ENCODE data around the gene THPO.

Gene THPO

DNA sequence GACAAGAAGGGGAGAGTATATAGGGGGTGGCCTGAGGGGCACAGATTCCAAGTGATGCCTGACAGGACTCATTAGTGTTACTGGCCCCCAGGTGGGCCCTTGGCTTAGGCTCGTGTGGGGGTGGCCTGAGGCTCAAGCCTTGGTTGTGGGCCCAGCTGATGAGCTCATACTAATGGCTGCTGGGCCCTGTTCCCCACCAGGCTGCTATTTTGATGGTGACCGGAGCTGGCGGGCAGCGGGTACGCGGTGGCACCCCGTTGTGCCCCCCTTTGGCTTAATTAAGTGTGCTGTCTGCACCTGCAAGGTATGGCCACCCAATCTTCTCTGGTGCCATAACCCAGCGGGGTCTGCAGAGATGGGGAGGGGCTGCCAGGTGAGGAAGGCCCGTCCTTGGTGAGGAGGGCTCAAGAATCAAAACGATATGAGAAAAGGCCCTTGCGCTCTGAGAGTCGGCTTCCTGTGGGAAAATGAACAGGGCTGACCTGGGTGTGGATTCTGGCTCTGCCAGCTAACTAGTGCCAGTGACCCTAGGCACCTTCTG lies 9.2 kb upstream of the THPO start:
- H3K27ac Mint-ChIP-seq: no peak overlapping the region
- TF ChIP-seq, protein P1, sequence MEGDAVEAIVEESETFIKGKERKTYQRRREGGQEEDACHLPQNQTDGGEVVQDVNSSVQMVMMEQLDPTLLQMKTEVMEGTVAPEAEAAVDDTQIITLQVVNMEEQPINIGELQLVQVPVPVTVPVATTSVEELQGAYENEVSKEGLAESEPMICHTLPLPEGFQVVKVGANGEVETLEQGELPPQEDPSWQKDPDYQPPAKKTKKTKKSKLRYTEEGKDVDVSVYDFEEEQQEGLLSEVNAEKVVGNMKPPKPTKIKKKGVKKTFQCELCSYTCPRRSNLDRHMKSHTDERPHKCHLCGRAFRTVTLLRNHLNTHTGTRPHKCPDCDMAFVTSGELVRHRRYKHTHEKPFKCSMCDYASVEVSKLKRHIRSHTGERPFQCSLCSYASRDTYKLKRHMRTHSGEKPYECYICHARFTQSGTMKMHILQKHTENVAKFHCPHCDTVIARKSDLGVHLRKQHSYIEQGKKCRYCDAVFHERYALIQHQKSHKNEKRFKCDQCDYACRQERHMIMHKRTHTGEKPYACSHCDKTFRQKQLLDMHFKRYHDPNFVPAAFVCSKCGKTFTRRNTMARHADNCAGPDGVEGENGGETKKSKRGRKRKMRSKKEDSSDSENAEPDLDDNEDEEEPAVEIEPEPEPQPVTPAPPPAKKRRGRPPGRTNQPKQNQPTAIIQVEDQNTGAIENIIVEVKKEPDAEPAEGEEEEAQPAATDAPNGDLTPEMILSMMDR (IDR thresholded peaks at IDR 0.05; ENCODE audit: unreplicated experiment in 3 of 3): no peak
- no peaks in the 10 kb centered on the region for H3K9me3 Mint-ChIP-seq
- no peak overlapping the region for H3K4me3 Mint-ChIP-seq
- no peaks in the 10 kb centered on the region for H3K36me3 Mint-ChIP-seq (ENCODE audit: low read depth)
- no peaks in the 10 kb centered on the region for H3K4me1 Mint-ChIP-seq
- peaks cover 16% of the 10 kb centered on the region for H3K27me3 Mint-ChIP-seq (ENCODE audit: low read depth)

DNA sequence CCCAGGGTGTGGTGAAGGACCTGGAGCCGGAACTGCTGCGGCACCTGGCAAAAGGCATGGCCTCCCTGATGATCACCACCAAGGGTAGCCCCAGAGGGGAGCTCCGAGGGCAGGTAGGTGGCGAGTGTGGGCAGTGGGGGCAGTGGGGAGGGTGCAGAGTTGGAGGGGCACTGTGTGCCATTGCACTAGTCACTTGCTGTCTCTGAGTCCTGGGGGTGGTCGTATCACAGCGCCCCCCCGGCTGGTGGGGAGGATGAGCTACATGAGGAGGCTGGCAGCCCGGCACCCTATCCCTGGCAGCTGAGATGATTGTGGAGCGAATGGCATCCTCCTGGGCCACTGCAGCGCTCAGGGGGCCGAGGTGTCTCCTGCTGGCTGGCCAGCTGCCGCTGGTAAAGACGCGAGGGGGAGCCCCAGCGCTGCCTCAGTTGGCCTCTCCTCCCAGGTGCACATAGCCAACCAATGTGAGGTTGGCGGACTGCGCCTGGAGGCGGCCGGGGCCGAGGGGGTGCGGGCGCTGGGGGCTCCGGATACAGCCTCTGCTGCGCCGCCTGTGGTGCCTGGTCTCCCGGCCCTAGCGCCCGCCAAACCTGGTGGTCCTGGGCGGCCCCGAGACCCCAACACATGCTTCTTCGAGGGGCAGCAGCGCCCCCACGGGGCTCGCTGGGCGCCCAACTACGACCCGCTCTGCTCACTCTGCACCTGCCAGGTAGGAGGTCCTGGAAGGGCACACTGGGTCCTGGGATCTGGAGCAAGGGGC lies 8.2 kb upstream of the THPO start:
- Mint-ChIP-seq H3K4me1 (no peaks in the 10 kb centered on the region), H3K27ac (no peak overlapping the region), H3K27me3 (ENCODE audit: low read depth) (peaks cover 24% of the 10 kb centered on the region), H3K36me3 (ENCODE audit: low read depth) (no peaks in the 10 kb centered on the region), H3K9me3 (no peaks in the 10 kb centered on the region), H3K4me3 (no peak overlapping the region)
- TF ChIP-seq, protein P1 (IDR thresholded peaks at IDR 0.05; ENCODE audit: unreplicated experiment in 3 of 3): no peak

DNA sequence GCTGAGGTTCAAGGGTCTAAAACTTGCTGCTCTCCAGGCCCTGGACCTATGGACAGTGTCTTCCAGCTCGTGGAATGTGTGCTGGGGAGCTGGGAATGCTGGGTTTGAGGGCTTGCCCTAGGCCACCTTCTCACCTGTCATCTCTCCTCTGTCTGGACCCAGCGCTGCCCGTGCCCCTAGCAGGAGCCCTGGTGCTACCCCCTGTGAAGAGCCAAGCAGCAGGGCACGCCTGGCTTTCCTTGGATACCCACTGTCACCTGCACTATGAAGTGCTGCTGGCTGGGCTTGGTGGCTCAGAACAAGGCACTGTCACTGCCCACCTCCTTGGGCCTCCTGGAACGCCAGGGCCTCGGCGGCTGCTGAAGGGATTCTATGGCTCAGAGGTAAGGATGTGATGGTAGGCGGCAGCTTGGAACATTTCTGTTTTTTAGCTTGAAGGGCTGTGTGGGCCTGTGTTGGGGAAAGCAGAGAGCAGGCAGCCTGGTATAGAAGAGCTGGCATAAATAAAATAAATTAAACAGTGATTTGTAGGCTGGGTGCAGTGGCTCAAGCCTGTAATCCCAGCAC lies 6.9 kb upstream of the THPO start:
- no peak overlapping the region for H3K4me3 Mint-ChIP-seq
- TF ChIP-seq, protein P1 (IDR thresholded peaks at IDR 0.05; ENCODE audit: unreplicated experiment in 3 of 3): no peak
- no peaks in the 10 kb centered on the region for H3K9me3 Mint-ChIP-seq
- peaks cover 27% of the 10 kb centered on the region for H3K27me3 Mint-ChIP-seq (ENCODE audit: low read depth)
- H3K27ac Mint-ChIP-seq: no peak overlapping the region
- H3K4me1 Mint-ChIP-seq: peaks cover 4% of the 10 kb centered on the region
- no peaks in the 10 kb centered on the region for H3K36me3 Mint-ChIP-seq (ENCODE audit: low read depth)

DNA sequence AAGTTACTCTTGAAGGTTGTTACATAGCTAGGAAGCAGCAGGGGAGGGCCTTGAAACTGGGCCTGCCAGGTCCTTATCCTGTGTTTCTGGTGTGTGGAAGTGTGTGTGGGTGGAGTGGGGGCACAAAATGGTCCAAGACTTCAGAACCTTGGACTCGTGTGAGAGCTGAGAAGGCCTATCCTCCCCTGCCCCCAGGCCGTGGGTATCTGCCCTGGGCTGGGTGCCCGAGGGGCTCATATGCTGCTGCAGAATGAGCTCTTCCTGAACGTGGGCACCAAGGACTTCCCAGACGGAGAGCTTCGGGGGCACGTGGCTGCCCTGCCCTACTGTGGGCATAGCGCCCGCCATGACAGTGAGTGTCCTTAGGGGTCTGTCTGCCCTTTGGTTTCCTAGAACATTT lies 6.3 kb upstream of the THPO start:
- TF ChIP-seq, protein P1 (IDR thresholded peaks at IDR 0.05; ENCODE audit: unreplicated experiment in 3 of 3): no peak
- Mint-ChIP-seq H3K27me3 (ENCODE audit: low read depth) (peaks cover 27% of the 10 kb centered on the region), H3K36me3 (ENCODE audit: low read depth) (no peaks in the 10 kb centered on the region), H3K9me3 (no peaks in the 10 kb centered on the region), H3K4me3 (no peak overlapping the region), H3K27ac (no peak overlapping the region), H3K4me1 (peaks cover 5% of the 10 kb centered on the region)

DNA sequence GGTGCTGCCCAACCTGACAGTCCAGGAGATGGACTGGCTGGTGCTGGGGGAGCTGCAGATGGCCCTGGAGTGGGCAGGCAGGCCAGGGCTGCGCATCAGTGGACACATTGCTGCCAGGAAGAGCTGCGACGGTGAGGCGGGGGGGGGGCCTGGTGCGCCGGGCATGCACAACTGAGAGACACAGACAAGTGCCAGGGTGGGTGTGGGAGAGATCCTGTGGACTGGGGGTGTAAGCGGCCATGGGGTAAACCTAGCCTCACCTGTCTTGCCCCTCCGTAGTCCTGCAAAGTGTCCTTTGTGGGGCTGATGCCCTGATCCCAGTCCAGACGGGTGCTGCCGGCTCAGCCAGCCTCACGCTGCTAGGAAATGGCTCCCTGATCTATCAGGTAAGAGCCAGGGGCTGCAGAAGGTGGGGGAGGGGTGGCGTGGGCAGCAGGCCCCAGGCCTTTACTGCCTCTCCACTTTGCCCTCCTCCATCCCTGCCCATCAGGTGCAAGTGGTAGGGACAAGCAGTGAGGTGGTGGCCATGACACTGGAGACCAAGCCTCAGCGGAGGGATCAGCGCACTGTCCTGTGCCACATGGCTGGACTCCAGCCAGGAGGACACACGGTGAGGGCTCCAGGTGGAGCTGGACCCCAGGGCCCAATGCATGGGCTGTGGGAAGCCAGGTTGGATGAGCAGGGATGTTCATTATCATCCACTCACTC lies 5.2 kb upstream of the THPO start:
- Mint-ChIP-seq H3K27me3 (ENCODE audit: low read depth) (peaks cover 35% of the 10 kb centered on the region), H3K4me1 (peaks cover 17% of the 10 kb centered on the region), H3K9me3 (no peaks in the 10 kb centered on the region), H3K4me3 (peak overlapping the region in 1 of 3 experiments; percentile 87), H3K36me3 (ENCODE audit: low read depth) (no peaks in the 10 kb centered on the region), H3K27ac (no peak overlapping the region)
- TF ChIP-seq, protein P1 (IDR thresholded peaks at IDR 0.05; ENCODE audit: unreplicated experiment in 3 of 3): no peak

Data from nephron (organoid).